Body of pancreas (tissue), 4 donors: Measurements from ENCODE around the gene CHCHD6. TPM values are rescaled to one million over a fixed set of nuclear protein-coding genes. Genes with fewer than 3 reads are reported as not detected.

Experiments used
- ATAC-seq: fragments of 150-250 bp; one replicate; pipeline ENCODE4 v1.9.1; 2016
- DNase-seq, 4 donors: peaks; one replicate each; pipeline ENCODE4 v3.0.0-alpha.2; 2019
- H3K27ac ChIP-seq, 4 donors: fragments of 200-600 bp; sonication (generic); 1 replicate in 3 of 4; 2 replicates in 1 of 4; pipeline versions ENCODE4 v1.5.1 to v1.6.1; 2016 to 2019; ENCODE audit warnings: mild to moderate bottlenecking in 1 of 4, mixed read lengths in 1 of 4, moderate library complexity in 1 of 4
- H3K27me3 ChIP-seq, 2 donors: fragments of 200-600 bp; sonication (generic); one replicate each; pipeline ENCODE4 v1.6.0; 2016; ENCODE audit warnings: mild to moderate bottlenecking in 1 of 2
- H3K36me3 ChIP-seq, 2 donors: fragments of 200-600 bp; sonication (generic); replicated peaks in 1 of 2; 2 replicates each; pipeline ENCODE4 v1.5.1; 2016; ENCODE audit warnings: low read depth in 2 of 2; ENCODE audit not compliant: insufficient read depth in 1 of 2
- H3K4me1 ChIP-seq: fragments of 200-600 bp; sonication (generic); one replicate; pipeline ENCODE4 v1.6.0; 2016
- H3K4me3 ChIP-seq, 2 donors: fragments of 200-600 bp; sonication (generic); 1 replicate in 1 of 2; 2 replicates in 1 of 2; pipeline ENCODE4 v1.5.1; 2016 to 2019
- H3K9me3 ChIP-seq, 3 donors: fragments of 200-600 bp; sonication (generic); 1 replicate in 2 of 3; 2 replicates in 1 of 3; pipeline ENCODE4 v1.5.1; 2016
- POLR2A ChIP-seq, 3 donors: fragments of 450-650 bp; IDR thresholded peaks; one replicate each; pipeline ENCODE4 v1.6.1; 2016; ENCODE audit warnings: antibody characterized with exemption in 3 of 3, mild to moderate bottlenecking in 2 of 3
- WGBS, 2 donors: methylation state at CpG; one replicate each; pipeline ENCODE4 v1.1.5; 2017; 5-methylcytosine and 5-hydroxymethylcytosine counted together
- intact Hi-C: fragments of 100-400 bp; cut with DNase I; formaldehyde crosslinking; loops from one replicate; pipeline ENCODE4 v1.15.1; 2023
- total RNA-seq, 2 donors: library from RNA; depleted of rRNA; stranded (reverse); fragments of >200 nt; gene quantifications; one replicate each; pipeline ENCODE4 v1.1.0, GENCODE V29; 2016
- TF ChIP-seq, protein P1 (sequence below), 7 experiments: fragments of 450-650 bp in 4 of 7; fragments of 200-600 bp in 3 of 7; sonication (generic) in 3 of 7; IDR thresholded peaks; one replicate each; pipeline ENCODE4 v1.5.1; 2016 to 2019; ENCODE audit warnings: antibody characterized with exemption in 7 of 7

The CHCHD6 gene
- total RNA-seq, 2 donors from 2014 or later: 0.66 to 10.9 TPM

DNA sequence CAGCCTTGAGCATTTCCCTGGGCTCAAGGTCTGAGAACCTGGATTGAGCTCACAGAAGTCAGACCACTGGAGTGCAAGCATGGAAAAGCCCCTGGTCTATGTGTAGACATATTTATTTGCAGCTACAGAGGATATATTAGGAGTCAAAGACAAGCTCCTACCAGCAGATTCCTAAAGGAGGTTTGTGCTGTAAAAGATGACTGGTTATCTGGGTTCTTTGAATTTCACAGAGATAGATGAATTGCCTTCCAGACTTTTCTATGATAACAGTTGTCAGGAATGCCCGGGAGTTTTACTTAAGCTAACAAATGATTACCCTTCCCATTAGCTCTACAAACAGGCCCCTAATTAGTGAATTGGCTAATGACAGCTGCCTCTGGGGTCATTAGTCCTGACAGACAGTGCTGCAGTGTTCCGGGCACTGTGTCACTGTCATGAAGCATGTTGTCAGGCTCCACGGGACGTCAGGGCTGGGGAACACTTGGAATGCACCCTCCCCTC, 230.0 kb downstream of the CHCHD6 start:
- Histone ChIP-seq H3K27ac (no peak overlapping the region), H3K4me3 (no peak overlapping the region), H3K9me3 (no peaks in the 10 kb centered on the region), H3K4me1 (peaks cover 7% of the 10 kb centered on the region), H3K27me3 (no peaks in the 10 kb centered on the region), H3K36me3 (no peaks in the 10 kb centered on the region)
- TF ChIP-seq, protein P1, sequence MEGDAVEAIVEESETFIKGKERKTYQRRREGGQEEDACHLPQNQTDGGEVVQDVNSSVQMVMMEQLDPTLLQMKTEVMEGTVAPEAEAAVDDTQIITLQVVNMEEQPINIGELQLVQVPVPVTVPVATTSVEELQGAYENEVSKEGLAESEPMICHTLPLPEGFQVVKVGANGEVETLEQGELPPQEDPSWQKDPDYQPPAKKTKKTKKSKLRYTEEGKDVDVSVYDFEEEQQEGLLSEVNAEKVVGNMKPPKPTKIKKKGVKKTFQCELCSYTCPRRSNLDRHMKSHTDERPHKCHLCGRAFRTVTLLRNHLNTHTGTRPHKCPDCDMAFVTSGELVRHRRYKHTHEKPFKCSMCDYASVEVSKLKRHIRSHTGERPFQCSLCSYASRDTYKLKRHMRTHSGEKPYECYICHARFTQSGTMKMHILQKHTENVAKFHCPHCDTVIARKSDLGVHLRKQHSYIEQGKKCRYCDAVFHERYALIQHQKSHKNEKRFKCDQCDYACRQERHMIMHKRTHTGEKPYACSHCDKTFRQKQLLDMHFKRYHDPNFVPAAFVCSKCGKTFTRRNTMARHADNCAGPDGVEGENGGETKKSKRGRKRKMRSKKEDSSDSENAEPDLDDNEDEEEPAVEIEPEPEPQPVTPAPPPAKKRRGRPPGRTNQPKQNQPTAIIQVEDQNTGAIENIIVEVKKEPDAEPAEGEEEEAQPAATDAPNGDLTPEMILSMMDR (IDR thresholded peaks at IDR 0.05): no peak
- TF ChIP-seq POLR2A (IDR thresholded peaks at IDR 0.05): no peak
- intact Hi-C loops: no loop called here
- no peak for ATAC-seq
- WGBS, 2 donors: 53 to 79% methylated on average over 4 of the region's 4 CpGs
- no peak for DNase-seq

- peaks cover 7% of the 10 kb centered on the region for H3K4me1 ChIP-seq
- DNase-seq (no peak), ATAC-seq (no peak)
- TF ChIP-seq, protein P1 (IDR thresholded peaks at IDR 0.05): no peak
- no peak for TF ChIP-seq POLR2A (IDR thresholded peaks at IDR 0.05)
- H3K4me3 ChIP-seq: no peak overlapping the region
- H3K27me3 ChIP-seq: no peaks in the 10 kb centered on the region
- intact Hi-C loops: no loop called here
- 83 to 88% methylated on average over 8 of the region's 8 CpGs for WGBS, 2 donors
- no peak overlapping the region for H3K27ac ChIP-seq
- no peaks in the 10 kb centered on the region for H3K9me3 ChIP-seq
- no peaks in the 10 kb centered on the region for H3K36me3 ChIP-seq
Observed at GRCh38 chr3:126934991-126935390, 231.0 kb downstream of the CHCHD6 start.

DNA sequence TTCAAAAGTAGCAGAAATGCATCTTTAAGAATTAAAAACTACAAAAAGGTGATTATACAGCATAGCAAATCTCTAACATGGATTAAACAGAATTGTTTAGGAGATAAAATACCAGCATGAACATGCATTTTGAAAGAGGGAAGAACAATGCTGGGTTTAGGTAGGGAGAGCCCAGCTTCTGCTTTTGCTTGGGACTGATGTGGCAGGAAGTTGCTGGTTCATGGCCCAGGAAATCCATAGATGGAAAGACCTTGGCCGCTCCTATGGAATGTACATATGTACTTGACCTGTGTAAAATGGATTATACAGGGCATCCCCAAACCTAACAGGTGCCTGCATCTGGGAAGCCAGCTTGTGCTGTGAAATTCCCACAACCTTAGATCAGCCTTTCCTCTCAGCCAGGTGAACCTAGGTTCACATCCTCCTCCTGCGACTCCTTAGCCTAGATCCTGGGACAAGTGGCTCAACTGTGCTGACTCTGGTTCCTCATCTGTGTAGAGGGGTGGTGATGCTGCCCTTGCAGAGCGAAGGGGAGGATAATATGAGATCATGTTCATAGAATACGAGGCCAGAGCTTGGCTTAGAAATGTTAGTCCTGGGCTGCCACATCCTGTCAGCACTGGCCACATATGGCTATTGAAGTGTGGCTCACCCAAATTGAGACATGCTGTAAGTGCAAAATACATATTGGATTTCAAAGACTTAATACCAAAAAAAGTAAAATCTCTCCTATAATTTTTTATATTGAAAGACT, 231.9 kb downstream of the CHCHD6 start:
- WGBS, 2 donors: 88 to 89% methylated on average over 4 of the region's 4 CpGs
- TF ChIP-seq POLR2A (IDR thresholded peaks at IDR 0.05): no peak
- TF ChIP-seq, protein P1 (IDR thresholded peaks at IDR 0.05): no peak
- Histone ChIP-seq H3K4me3 (no peak overlapping the region), H3K4me1 (peaks cover 7% of the 10 kb centered on the region), H3K9me3 (no peaks in the 10 kb centered on the region), H3K27ac (no peak overlapping the region), H3K27me3 (no peaks in the 10 kb centered on the region), H3K36me3 (no peaks in the 10 kb centered on the region)
- intact Hi-C loops: no loop called here
- DNase-seq (no peak), ATAC-seq (no peak)

GRCh38 chr3:126936853-126937425, 232.9 kb downstream of the CHCHD6 start:
- no peak for ATAC-seq
- WGBS, 2 donors: 86% methylated on average over 6 of the region's 6 CpGs

More at GRCh38 chr3:126936853-126937425, 232.9 kb downstream of the CHCHD6 start:
- H3K9me3 ChIP-seq: no peaks in the 10 kb centered on the region
- H3K27me3 ChIP-seq: no peaks in the 10 kb centered on the region
- DNase-seq: no peak
- H3K36me3 ChIP-seq: no peaks in the 10 kb centered on the region
- TF ChIP-seq POLR2A (IDR thresholded peaks at IDR 0.05): no peak
- TF ChIP-seq, protein P1 (IDR thresholded peaks at IDR 0.05): no peak
- no peak overlapping the region for H3K4me3 ChIP-seq
- intact Hi-C loops: no loop called here
- H3K4me1 ChIP-seq: peaks cover 7% of the 10 kb centered on the region
- no peak overlapping the region for H3K27ac ChIP-seq
